ENCODE results near the gene HSD17B4.
A peak's percentile ranks its signal among the peaks of the same experiment; 100 is the strongest.

DNA sequence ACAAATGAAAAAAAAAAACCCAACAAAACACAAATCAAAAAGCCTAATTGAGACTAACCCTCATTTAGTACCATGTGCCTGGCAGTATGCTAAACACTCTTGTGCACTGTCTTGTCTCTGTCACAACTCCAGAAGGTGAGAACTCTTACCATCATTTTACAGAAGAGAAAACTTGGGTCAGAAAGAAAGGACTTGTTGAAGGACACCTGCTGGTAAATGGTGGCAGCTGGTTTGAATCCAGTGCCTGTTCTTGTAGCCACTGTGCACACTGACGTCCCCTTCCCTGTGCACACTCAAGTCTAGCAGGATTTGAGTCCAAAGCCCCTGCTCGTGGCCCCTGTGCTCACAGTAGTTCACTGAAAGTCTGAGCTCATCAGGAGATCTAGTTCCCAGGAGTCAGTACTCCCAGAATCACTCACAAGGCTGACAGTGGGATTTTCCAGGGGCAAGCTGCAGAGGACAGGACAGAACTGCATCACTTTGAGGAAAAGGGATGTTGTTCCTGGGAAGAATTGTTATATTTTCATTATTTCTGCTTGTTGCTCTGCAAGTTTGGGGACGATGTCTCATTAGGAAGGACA, 43.0 kb upstream of the HSD17B4 start:
- TF ChIP-seq, protein P1, sequence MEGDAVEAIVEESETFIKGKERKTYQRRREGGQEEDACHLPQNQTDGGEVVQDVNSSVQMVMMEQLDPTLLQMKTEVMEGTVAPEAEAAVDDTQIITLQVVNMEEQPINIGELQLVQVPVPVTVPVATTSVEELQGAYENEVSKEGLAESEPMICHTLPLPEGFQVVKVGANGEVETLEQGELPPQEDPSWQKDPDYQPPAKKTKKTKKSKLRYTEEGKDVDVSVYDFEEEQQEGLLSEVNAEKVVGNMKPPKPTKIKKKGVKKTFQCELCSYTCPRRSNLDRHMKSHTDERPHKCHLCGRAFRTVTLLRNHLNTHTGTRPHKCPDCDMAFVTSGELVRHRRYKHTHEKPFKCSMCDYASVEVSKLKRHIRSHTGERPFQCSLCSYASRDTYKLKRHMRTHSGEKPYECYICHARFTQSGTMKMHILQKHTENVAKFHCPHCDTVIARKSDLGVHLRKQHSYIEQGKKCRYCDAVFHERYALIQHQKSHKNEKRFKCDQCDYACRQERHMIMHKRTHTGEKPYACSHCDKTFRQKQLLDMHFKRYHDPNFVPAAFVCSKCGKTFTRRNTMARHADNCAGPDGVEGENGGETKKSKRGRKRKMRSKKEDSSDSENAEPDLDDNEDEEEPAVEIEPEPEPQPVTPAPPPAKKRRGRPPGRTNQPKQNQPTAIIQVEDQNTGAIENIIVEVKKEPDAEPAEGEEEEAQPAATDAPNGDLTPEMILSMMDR (IDR thresholded peaks at IDR 0.05; ENCODE audit: low read depth, low read length, poor library complexity, severe bottlenecking) = peak; percentile 14
- TF ChIP-seq EZH2phosphoT487 (IDR thresholded peaks at IDR 0.05; ENCODE audit: borderline replicate concordance, low read length) = no peak
